Stimulated activated naive CD8-positive, alpha-beta T cell treated with anti-CD3 and anti-CD28 coated beads, Interleukin-15, Interleukin-2, amounts not matched to agents 100 U/mL and 50 U/mL, for 24 hours (primary cell): Measurements from ENCODE around the gene C10orf105.
A peak's percentile ranks its signal among the peaks of the same experiment; 100 is the strongest.

Experiments
- ATAC-seq: fragments of 150-1000 bp; cut with Tn5 transposase; one replicate; pipeline ENCODE4 v1.10.0; 2021
- DNase-seq: peaks from one replicate; pipeline ENCODE4 v3.0.0; 2021

C10orf105 gene

DNA sequence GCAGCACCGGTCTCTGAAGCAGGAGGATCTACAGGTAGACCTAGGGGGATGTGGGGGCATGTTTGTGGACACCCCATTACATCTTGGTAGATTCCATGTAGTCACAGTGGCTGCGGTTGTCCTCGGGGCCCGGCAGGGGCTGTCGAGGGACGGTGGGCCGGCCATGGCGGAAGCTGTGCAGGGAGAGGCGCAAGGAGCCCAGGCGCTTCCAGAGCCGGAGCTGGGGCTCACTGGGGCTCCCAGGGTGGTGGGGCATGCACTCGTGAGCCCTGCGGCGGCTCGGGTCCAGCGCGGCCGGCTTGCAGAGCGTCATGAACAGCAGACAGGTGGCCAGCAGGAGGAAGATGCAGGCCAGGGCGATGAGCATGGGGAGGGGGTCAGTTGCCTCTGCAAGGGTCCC is 3.7 kb downstream of the C10orf105 start:
- DNase-seq = no peak
- no peak for ATAC-seq

DNA sequence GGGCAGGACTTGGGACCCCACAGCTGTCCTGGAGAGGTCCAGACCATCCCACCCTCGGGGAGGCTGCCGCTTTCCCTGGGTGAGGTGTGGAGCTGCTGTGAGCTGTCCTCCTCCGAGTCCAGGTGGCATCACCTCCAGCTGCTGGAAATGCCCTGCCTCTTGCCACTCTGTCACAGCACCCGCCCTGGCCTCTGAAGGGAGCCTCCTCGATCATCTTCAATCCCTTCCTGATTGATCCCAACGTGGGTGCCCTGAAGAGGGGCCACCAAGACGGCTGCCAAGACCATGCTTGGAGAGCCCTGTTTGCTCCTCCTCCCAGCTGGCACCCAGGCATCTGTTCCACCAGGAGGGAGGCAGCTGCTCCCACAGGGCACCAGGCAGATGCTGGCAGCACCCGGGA is 4.6 kb downstream of the C10orf105 start:
- ATAC-seq (no peak), DNase-seq (no peak)

DNA sequence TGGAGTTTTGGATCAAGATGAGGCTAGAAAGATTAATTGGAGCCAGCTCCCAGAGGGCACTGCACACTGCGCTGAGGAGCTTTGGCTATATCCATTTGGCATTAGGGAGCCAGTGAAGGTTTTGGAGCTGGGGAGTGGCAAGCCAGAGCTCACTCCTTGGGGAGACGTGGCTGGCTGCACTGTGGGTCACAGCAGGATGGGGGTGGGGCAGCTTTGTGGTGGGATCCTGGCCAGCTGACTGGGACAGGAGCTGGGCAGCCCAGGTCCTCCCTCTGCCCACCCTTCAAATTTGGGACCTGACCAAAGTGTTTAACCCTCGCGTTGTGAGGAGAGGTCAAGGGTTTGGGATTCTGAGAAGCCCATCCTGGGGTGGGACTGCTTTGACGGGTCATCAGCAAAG is 5.0 kb downstream of the C10orf105 start:
- ATAC-seq (no peak), DNase-seq (no peak)

DNA sequence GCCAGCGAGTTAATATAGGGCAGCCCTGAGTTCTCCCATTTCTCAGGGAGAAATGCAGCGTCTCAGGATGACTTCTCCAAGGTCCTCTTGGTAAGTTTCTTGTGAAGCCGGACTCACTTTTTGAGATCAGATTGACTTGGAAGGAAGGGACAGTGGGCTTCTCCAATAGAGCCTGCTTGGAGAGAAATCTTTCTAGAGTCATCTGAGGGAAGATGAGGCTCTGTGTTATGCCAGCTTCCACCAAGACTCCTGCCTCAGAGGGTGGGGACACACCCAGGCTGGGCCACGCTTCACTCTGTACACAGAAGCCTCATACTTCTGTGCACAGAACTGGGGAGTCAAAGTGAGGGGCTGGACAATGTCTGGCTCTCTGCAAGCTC is 5.6 kb downstream of the C10orf105 start:
- no peak for ATAC-seq
- no peak for DNase-seq

DNA sequence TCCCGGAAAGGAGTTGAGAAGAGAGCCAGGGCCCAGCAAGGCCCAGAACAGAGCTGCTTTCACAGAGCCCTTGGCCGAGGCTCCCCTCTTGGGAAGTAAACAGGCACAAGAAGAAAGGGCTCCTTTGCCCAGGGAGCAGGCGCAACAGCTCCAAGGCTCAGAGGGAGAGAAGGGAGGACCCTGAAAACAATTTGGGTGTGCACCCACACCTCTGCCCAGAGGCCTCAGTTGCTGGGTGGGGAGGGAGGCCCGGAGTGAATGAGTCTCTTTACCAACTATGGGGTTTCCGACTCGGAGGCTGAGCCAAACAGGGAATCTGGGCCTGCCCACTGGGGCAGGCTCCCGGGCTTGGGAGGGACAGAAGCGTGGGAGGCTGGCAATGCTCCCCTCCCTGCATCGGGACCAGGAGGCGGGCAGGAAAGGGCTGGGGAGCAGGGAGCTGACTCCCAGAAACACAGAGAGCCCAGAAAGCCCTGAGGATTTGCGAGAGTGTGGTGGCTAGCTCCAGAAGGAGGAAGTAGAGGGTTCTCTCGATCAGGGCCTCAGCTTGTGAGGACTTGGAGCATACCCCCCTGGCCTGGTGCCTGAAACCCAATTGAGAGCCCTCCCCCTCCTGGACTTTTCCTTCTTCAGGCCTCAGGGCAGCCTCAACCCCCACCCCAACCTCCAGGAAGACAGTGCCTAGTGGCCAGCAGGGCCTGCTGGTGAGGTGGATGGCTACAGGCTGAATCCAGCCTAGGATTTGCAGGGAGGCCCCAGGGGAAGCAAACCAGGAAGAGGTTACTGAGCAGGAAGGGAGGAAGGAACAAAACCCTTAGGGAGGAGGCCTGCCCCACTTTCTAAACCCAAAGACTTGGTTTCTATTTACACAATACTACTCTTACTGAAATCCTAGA is 6.2 kb downstream of the C10orf105 start:
- DNase-seq (peak; percentile 62), ATAC-seq (peak; percentile 61)

DNA sequence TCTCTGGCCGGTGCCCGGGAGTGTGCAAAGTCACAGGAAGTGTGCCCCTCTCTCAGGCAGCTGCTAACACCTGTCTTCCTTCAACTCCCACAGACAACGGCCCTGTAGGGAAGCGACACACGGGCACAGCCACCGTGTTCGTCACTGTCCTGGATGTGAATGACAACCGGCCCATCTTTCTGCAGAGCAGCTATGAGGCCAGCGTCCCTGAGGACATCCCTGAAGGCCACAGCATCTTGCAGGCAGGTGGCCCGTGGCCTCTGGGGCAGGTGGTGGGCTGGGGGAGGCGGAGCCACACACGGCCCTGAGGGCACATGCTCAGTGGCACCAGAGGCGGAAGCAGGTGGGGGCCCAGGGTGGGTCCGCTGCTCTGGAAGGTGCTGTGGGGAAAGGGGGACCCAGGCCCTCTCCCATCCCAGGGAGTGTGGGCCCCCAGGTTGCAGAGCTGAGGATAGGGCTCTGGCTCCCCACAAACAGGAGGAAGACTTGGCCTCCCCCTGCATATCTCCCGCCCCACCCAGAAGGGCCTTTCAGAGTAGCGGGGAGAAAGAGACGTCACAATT is 6.9 kb downstream of the C10orf105 start:
- ATAC-seq (peak; percentile 58), DNase-seq (peak; percentile 50)

DNA sequence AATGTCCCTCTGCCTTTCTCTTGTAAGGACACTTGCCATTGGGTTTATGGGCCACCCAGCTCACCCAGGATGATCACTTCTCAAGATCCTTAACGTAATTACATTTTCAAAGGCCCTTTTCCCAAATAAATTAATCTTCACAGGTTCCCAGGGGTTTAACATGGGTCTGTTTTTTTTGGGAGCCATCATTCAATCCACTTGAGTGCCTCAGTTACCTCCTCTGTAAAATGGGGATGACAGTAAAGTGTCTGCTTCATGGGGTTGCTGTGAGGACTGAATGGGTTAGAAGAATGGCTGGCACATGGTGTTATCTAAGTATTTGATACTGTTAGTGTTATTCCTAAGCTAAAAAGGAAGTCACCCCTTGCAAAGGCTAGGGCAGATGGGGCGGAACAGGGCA is 7.4 kb downstream of the C10orf105 start:
- DNase-seq (no peak), ATAC-seq (no peak)

DNA sequence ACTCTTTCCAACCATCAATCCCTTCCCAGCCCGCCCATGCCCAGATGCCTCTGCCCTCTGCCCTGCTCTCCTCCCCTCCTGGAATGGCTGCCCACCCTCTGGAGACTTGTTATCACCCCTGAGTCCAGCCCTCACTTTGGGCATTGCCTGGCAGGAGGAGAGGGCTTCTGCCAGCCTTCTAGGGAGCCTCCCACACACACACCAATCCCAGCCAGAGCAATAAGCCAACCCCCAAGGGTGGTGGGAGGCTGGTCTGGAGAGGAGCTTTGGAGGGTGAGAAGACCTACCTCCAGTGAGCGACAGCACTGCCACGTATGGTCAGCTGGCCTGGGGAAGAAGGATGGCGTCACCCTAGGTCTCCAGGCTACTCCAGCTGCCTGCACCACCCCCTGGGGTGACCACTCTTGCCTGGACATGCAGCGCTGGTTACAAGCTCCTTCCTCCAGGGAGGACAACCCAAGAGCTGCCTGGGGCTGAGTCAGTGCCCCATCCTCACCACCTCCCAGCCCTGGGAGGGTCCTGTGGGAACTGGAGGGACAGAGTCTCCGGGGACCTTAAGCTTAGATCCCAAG is 8.4 kb downstream of the C10orf105 start:
- ATAC-seq (no peak), DNase-seq (no peak)

DNA sequence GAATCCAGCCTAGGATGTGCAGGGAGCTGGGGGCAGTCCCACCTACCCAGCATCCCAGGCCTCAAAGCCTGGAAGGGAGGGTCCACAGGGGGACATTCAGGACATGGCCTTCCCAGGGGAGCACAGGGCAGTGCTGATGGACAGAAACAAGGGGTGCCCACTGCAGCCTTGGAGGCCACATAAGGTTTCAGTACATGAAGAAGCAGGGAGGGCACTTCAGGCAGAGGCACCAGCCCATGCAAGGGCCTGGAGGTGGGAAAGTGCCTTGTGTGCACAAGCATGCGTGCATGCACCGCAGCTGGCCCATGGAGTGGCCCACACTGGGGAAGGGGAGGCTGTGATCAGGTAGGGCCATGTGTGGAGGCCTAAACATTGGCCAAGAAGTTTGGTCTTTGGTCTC is 9.1 kb downstream of the C10orf105 start:
- DNase-seq (no peak), ATAC-seq (no peak)

DNA sequence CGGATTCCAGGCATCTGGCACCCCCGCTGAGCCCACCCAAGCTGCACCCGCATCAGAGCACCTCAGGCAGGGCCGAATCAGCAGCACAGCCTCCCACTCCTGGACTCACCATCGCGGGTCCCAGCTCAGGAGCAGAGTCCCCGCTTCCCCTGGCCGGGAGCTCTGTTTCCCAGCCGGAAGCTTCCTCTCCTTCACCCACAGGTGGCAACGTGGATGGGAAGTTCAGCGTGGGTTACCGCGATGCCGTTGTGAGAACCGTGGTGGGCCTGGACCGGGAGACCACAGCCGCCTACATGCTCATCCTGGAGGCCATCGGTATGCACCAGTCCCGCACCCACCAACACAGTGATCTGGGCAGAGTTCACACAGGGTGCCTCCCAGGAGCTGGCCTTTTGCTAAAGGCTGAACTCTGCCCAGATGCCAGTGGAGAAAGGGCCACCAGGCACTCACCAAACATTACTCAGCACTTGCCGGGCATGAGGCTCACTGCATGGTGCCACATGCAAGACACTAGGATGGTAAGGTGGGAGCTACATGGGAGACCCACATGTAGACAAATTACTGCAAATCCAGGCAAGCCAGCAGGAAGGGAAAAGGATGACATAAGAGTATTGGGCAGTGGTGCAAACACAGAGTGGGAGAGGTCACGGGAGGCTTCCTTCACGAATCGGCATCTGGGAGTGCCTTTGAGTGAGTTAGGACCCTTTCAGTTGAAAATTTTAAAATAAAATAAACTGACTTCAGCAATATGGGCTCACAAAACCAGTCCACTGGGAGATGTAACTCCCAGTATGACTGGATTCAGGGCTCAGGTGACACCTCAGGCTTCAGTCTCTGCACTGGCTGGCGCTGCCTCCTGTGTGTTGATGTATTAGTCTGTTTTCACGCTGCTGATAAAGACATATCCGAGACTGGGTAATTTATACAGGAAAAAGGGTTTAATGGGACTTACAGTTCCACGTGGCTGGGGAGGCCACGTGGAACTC is 10.4 kb downstream of the C10orf105 start:
- no peak for ATAC-seq
- no peak for DNase-seq

DNA sequence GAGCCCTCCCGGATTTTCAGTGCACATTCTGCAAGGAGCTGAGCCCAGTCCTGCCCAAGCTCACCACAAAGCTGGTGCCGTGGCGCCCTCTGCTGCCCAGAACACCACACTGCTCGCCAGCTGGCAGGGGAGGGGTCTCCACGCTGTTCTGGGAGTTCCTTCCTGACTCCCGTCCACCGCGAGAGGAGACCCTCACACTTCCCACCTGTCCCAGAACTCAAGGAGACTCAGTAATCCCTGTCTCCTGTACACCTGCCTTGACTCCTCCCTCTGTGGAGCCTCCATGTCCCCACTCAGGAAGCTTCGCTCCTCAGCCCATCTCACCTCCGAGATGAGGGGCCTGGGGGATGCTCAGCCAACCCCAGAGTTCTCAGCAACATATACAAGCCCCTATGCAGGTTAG is 11.3 kb downstream of the C10orf105 start:
- no peak for ATAC-seq

DNA sequence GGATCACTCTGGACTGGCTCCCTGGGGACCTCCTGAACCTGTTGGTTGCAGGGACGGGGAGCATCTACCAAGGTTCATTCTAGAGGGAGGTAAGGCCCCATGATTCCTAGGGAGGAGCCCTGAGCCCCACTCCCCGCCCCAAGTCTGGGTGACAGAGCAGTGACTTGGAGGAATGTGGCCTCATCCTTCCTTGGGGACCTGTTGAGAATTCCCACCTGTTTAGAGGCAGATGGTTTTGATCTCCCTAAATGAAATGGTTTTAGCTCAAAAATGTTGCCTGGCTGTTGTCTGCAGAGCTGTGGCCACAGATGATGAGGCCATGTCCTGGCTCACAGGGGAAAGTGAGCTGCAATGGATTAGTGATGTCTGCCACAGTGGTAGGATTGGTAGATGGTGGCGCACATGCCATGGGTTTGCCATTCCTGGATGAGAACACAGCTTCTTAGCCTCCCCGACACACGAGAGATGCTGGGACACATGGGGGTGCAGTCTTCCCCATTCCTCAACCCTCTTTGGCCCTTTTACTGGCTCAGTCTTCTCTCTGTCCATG is 12.3 kb downstream of the C10orf105 start:
- no peak for DNase-seq
- no peak for ATAC-seq

More for the DNA sequence above, 11.3 kb downstream of the C10orf105 start:
- DNase-seq = peak; percentile 79

DNA sequence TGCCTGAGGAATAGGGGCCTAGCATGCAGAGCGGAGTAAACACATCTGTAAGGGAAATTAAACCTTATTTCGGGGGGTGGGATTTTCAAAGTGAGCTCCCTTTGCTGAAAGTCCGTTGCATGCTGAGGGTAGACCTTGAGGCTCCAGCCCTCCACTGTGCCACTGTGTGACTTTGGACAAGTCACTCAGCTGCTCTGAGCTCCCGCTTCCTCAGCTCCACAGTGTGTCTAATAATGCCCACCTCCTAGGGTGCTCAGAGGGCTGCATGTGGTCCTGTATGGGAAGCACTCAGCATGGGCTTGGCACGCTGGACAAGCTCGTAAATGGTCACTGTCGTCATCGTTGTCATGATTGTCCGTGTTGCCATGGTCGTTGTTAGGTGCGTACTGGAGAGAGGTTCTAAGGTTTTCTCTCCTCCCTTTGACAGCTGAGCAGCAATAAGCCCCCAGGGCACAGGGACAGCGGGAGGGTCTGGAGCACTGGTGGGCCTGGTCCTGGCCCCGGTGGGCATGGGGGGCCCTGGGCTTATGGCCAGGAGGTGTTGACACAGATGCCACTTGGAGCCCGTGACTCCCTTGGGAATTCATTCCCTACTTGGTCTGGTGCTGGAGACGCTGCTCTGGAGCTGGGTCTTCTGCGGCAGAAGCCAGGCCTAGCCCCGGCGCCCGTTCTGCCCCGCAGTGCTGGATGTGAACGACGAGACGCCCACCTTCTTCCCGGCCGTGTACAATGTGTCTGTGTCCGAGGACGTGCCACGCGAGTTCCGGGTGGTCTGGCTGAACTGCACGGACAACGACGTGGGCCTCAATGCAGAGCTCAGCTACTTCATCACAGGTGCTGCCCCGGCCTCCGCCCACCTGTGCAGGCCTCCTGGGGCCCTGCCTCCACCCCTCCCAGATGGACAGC is 13.1 kb downstream of the C10orf105 start:
- DNase-seq (no peak), ATAC-seq (no peak)

DNA sequence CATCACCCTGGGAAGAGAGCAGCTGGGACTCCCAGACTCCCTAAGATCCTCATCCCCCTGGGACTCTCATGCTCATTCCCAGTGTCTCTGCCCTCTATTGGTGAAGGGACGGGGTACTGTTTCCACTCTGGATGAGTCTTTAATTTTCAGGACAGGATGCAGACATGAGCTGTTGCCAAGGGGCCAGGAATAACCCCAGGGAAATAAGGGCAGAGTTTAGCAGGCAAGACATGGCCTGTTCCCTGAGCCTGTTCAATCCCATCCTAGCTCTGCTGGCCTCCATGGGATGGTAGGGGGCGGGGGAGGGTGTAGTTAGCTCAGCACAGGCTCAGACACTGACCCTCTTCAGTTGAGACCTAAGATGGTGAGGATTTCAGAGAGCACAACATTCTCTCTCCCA is 14.0 kb downstream of the C10orf105 start:
- no peak for DNase-seq
- no peak for ATAC-seq

DNA sequence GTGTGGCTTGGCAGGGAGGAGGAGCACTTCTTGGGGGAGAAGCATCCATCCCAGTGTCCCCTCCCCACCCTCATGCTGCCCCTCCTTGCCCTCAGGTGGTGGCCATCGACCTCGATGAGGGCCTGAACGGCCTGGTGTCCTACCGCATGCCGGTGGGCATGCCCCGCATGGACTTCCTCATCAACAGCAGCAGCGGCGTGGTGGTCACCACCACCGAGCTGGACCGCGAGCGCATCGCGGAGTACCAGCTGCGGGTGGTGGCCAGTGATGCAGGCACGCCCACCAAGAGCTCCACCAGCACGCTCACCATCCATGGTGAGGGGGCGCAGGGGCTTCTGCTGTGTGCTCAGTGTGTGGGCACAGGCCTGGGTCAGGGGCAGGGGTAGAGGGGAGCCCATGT is 14.8 kb downstream of the C10orf105 start:
- no peak for ATAC-seq

DNA sequence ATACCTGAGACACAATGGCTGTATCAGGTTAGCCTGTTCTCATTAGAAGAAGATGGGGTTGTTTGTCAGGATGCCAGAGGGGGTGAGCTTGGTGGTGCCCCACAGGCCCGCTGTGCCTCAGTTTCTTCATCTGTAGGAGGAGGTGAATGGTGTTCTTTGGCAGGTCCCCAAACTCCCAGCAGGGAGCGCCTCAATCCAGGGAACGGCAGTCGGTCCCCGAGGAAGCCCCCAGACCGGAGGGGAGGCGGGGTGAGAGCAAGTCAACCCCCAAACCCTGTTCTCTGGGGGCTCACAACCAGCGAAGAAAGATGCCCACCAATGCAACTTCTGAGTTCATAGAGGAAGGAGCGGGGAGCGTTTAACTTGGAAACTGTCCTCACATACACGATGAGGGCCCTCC is 16.0 kb downstream of the C10orf105 start:
- ATAC-seq (no peak), DNase-seq (no peak)

More for the DNA sequence above, 14.8 kb downstream of the C10orf105 start:
- no peak for DNase-seq

DNA sequence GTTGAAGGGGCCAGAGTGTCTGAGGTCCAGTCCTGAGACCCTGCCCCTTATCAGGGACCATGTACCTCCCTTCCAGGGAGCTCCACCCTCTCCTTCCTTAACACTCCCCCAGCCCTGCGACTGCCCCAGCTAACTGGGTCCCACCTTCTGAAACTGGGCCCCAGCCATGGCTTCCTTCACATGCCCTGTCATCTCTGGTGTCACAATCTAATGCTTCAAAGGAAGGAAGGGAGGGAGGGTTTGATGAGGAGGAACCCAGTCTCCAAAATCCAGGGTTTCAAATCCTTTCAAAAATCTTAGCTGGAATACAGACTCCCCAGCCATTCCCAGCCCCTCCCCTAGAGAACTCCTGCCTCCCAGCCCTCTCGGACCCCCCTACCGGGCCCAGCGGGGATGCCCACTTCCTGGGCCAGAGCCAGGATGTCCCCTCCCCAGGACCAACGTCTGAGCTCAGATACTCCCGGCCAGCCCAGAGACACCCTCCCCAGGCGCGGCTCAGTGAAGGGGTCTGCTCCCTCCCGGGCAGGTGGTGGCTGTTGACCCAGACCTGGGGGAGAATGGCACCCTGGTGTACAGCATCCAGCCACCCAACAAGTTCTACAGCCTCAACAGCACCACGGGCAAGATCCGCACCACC is 18.0 kb downstream of the C10orf105 start:
- DNase-seq (no peak), ATAC-seq (no peak)

DNA sequence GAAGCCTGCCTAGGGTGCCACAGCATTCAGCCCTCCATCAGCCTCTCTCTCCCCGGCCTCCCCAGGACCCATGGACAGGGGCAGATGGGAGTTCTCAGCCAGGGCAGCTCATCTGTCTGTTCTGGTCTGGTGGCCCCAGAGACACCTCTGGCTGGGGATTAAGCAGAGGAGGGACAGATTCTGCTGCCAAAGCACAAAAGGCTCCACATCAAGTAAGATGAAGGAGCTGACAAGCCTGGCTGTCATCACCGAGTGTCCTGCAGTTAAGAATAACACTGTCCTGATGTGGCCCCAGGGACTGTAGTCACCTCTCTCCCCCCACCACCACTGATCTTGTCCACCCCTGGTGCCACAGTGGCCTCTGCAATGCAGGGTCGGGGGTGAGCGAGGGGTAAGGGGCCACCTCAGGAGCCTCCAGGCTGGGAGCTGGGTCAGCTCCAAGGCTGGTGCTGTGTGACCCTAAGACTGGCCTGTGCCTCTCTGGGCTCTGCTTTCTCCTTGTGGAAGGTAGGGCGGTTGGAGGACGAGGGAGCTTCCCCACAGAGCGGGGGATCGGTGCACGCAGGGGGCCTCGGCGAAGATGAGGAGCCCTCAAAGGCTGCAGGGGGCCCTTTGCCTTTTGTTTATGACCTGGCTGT is 18.7 kb downstream of the C10orf105 start:
- no peak for ATAC-seq

DNA sequence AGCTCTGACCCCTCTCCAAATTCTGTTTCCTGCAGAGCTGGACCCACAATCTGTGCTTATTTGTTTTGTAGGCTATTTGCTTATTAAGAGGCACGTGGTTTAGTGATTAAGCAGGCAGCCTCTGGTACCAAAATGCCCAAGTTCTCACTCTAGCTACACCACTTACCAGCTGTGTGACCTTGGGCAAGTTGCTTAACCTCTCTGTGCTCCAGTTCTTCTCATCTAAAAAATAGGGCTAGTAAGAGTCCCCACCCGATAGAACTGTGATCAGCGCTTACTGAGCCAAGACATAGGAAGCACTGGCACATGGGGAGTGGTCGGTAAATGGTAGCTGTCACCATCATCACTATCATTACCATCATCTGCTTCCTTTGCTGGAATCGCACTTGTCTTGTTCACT is 20.8 kb downstream of the C10orf105 start:
- no peak for DNase-seq
- ATAC-seq = peak; percentile 6

More for the DNA sequence above, 18.7 kb downstream of the C10orf105 start:
- DNase-seq = no peak
